Nephron progenitor cell (in vitro differentiated cells): ENCODE results near the gene DPP6.

Experiments used
- DNase-seq: peaks from one replicate; pipeline ENCODE4 v3.0.0; 2021
- H3K27ac Mint-ChIP-seq: 2 replicates; pipeline ENCODE4 v1.8.0; 2021; ENCODE audit warnings: mild to moderate bottlenecking, moderate library complexity, mixed read lengths
- H3K27me3 Mint-ChIP-seq: 2 replicates; pipeline ENCODE4 v1.8.0; 2021; ENCODE audit warnings: mild to moderate bottlenecking, low read depth, mixed read lengths; ENCODE audit not compliant: poor library complexity
- H3K36me3 Mint-ChIP-seq: 2 replicates; pipeline ENCODE4 v1.8.0; 2021; ENCODE audit warnings: low read depth, mixed read lengths
- H3K4me1 Mint-ChIP-seq: 2 replicates; pipeline ENCODE4 v1.8.0; 2021; ENCODE audit warnings: mixed read lengths
- H3K4me3 Mint-ChIP-seq: 2 replicates; pipeline ENCODE4 v1.8.0; 2021; ENCODE audit warnings: mild to moderate bottlenecking, moderate library complexity, mixed read lengths
- H3K9me3 Mint-ChIP-seq: 2 replicates; pipeline ENCODE4 v1.8.0; 2021; ENCODE audit warnings: mild to moderate bottlenecking, moderate library complexity, mixed read lengths
- TF ChIP-seq, protein P1 (sequence below): fragments of 200-600 bp; sonication (generic); IDR thresholded peaks from 2 replicates; pipeline ENCODE4 v1.5.0; 2021; ENCODE audit warnings: antibody characterized with exemption

The DPP6 gene

DNA sequence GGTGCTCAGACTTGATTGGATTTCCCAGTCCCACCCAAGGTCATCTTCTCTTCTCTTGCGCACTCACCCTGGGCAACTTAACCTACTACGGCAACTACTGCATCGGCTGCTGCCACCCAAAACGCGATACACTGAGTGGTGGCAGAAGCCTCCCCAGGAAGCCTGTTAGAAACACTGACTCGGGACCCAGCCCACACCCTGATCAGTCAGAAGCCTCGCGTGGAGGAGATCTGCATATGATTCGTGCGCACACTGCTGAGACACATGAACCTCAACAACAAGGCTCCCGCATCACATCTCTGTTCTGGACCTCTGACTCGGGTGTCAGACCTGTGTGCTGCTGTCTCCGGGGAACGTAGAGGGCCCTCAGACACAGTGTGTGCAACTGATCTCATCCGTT is 531.3 kb downstream of the DPP6 start:
- DNase-seq, result no peak
- H3K4me3 Mint-ChIP-seq, result no peak overlapping the region
- H3K36me3 Mint-ChIP-seq, result no peaks in the 10 kb centered on the region
- H3K4me1 Mint-ChIP-seq, result peaks cover 6% of the 10 kb centered on the region
- H3K27me3 Mint-ChIP-seq, result peaks cover 19% of the 10 kb centered on the region
- H3K9me3 Mint-ChIP-seq, result peaks cover 3% of the 10 kb centered on the region
- TF ChIP-seq, protein P1, sequence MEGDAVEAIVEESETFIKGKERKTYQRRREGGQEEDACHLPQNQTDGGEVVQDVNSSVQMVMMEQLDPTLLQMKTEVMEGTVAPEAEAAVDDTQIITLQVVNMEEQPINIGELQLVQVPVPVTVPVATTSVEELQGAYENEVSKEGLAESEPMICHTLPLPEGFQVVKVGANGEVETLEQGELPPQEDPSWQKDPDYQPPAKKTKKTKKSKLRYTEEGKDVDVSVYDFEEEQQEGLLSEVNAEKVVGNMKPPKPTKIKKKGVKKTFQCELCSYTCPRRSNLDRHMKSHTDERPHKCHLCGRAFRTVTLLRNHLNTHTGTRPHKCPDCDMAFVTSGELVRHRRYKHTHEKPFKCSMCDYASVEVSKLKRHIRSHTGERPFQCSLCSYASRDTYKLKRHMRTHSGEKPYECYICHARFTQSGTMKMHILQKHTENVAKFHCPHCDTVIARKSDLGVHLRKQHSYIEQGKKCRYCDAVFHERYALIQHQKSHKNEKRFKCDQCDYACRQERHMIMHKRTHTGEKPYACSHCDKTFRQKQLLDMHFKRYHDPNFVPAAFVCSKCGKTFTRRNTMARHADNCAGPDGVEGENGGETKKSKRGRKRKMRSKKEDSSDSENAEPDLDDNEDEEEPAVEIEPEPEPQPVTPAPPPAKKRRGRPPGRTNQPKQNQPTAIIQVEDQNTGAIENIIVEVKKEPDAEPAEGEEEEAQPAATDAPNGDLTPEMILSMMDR, result no peak
- H3K27ac Mint-ChIP-seq, result no peak overlapping the region

GRCh38 chr7:154584352-154585252 is 532.4 kb downstream of the DPP6 start:
- DNase-seq, result no peak
- H3K27me3 Mint-ChIP-seq, result peaks cover 19% of the 10 kb centered on the region
- no peak overlapping the region for H3K27ac Mint-ChIP-seq
- TF ChIP-seq, protein P1, result peak; percentile 48
- H3K4me3 Mint-ChIP-seq, result no peak overlapping the region
- peaks cover 6% of the 10 kb centered on the region for H3K4me1 Mint-ChIP-seq
- peaks cover 3% of the 10 kb centered on the region for H3K9me3 Mint-ChIP-seq
- H3K36me3 Mint-ChIP-seq, result no peaks in the 10 kb centered on the region

DNA sequence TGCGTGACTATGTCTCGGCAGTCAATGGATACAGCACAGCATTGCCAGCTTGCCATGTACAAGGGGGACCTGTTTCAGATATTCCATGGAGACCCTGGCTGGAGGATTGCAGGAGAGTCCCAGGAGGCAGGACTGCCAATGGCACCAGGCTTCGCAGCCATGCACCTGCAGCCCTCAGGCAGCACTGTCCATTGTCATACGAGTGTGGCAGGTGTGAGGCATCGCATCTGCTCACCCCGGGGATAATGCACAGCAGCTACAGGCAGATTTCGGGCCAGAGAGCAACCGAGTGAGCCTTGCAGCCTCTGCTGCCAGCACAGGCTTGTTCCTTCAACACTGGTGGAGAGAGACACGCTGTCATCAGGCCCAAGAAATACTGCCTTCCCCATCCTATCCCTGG is 535.6 kb downstream of the DPP6 start:
- H3K9me3 Mint-ChIP-seq, result peaks cover 3% of the 10 kb centered on the region
- H3K4me3 Mint-ChIP-seq, result no peak overlapping the region
- no peaks in the 10 kb centered on the region for H3K36me3 Mint-ChIP-seq
- peaks cover 16% of the 10 kb centered on the region for H3K4me1 Mint-ChIP-seq
- DNase-seq, result no peak
- no peak overlapping the region for H3K27ac Mint-ChIP-seq
- H3K27me3 Mint-ChIP-seq, result peaks cover 6% of the 10 kb centered on the region
- TF ChIP-seq, protein P1, result no peak

DNA sequence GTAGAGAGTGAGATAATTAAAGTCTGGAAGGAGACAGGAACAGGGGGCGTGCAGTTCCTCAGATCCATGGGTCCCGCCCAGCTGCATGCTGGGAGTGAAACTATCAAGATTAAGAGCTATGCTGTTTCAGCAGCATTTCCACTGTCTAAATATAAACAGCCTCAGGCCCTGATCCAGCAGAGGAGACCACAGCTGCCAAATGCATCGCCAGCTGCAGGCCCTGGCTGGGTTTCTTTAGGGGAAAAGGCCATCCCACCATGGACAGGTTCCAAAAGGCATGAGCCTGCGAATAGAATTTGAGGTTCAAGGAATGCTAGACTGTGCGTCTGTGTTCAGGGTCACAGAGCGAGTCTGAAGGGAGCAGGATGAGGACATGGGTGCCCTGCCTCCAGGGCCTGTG is 539.3 kb downstream of the DPP6 start:
- no peak for DNase-seq
- Mint-ChIP-seq H3K36me3 (no peaks in the 10 kb centered on the region), H3K27ac (no peak overlapping the region), H3K4me1 (peaks cover 16% of the 10 kb centered on the region), H3K9me3 (no peaks in the 10 kb centered on the region), H3K4me3 (no peak overlapping the region), H3K27me3 (peaks cover 7% of the 10 kb centered on the region)
- TF ChIP-seq, protein P1, result no peak

DNA sequence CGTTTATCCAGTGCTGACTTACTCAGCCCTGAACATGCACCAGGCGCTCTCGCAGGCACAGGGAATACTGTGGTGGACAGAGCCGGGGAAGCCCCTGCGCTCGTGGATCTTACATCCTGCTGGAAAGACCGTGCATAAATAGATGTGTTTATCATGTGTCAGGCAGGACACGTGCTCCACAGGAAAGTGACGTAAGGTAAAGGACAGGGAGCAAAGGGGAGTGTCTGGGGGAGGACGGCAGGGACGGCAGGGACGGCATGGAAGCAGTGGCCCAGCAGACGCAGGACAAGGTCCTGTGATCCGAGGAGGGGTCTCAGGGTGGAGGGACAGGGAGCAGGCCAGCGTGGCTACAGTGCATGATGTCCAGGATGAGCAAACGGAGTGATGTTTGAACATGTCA is 540.2 kb downstream of the DPP6 start:
- H3K27ac Mint-ChIP-seq, result peak overlapping the region; percentile 73

More for the DNA sequence above, 540.2 kb downstream of the DPP6 start:
- Mint-ChIP-seq H3K4me1 (peaks cover 13% of the 10 kb centered on the region), H3K36me3 (no peaks in the 10 kb centered on the region), H3K27me3 (peaks cover 5% of the 10 kb centered on the region), H3K4me3 (no peak overlapping the region), H3K9me3 (no peaks in the 10 kb centered on the region)
- TF ChIP-seq, protein P1, result no peak
- DNase-seq, result no peak
